Measurements from ENCODE around the gene EFR3B.
"Not testable (repeated sequence)": the region's sequence is repeated elsewhere in the genome, so short reads cannot be mapped to it uniquely, and the experiment has no call there.

EFR3B gene

DNA sequence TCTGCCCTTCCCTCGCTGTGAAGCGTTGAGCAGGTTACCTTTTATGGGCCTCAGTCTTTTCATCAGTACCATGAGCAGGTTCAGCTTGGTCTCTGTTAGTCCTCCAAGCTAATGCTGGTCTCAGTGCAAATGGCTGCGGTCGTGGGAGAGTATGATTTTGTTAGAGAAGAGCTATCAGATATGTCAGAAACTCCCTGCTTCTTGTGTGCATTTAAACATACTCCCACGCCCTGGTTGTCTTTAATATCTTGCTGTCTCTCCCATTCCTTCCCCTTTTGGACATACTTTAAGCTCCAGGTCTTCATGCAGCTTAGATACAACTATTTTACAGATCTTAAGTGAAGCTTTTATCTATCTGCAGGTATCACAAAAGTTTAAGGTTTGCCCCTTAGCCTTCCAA lies 62.9 kb downstream of the EFR3B start:
- in situ Hi-C loops (cut with MboI; ENCODE audit: low sequenced_read_pairs): no loop called here

DNA sequence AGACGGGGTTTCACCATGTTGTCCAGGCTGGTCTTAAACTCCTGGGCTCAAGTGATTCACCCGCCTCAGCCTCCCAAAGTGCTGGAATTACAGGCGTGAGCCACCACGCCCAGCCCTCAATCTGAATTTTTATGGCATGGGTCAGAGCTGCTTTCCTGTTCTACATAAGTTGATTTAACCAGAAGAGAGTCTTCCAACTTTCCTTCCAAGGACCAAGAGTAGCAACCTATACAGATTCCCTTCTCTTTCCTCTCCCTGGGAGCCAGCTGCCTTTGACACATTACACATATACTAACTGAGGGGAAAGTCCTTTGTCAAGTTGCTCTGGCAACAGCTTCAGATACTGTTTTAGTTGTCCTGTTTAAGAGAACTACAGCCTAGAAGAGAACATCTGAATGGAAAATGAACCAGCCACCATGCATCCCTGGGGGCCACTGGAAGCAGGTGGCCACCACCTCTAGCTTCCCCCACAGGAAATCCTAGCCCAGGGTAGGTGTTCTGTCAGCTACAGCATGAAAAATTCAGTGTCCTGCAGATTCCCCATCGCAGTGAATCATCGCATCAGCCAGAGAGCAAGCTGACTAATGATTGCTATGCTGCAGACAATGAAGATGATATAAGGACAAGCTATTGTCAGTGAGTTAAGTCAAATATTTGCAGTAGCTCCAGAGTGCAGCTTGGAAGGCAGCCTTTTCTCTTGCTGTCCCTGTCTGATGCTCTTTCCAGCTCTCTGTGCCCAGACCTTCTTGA lies 63.6 kb downstream of the EFR3B start:
- in situ Hi-C loops (cut with MboI; ENCODE audit: low sequenced_read_pairs): no loop called here

DNA sequence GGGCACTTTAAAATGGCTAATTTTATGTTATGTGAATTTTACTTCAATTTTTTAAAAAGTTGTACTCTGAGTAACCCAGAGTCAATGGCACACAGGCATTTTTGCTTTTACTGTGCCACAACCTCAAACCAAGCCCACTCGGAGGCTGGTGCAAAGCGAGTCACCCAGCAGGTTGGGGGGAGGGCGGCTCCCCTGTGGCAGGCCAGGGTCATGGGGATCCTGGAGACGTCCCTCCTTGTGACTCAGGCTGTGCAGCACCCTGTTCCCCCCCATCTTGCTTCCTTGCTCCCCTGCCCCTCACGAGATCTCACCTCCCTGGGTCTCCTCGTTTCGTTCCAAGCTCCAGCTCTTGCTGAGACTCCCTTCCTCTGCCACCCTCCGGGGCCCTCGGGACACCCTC lies 67.9 kb downstream of the EFR3B start:
- in situ Hi-C loops (cut with MboI; ENCODE audit: low sequenced_read_pairs): no loop called here

DNA sequence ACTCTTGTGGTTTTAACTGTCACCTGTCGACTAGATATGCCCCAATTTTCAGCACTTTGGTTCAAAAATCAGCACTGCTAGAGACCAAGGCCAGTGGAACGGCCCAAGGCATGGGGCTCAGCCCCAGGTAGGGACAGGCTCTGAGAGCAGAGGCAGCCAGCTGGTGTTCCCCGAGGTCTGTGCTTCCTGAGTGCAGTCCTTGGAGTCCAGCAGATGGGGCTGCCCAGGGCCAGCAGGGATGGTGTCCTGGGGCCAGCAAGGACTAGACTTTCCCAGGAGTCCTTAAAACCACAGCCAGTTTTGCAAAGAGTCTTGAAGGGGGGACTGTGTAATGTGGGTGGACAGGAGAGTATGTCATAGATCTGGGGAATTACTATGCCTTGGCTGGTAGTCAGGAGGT lies 70.2 kb downstream of the EFR3B start:
- in situ Hi-C loops (cut with MboI; ENCODE audit: low sequenced_read_pairs): no loop called here

DNA sequence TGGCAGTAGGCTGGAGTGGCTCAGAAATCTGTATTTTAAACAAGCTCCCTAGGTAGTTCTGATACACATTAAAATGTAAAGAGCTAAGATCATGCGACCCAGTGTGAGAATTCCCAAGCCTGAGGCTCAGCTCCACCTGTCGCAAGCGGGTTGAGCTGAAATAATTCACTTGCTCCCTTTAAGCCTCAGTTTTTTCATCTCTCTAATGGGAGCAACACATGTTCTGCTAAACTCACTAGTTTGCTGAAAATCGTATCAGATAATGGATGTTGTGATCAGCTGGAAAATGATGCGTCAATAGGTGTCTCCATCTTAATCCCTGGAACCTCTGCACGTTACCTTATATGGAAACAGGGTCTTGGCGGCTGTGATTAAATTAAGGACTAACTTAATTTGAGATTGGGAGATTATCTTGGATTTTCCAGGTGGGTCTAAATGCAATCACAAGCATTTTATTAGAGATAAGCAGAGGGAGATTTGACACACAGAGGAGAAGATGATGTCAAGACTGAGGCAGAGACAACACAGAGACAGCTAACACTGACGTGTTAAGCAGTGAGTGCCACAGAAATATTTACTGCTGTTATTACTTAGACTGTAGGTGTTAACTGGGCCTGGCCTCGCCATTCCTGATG lies 73.5 kb downstream of the EFR3B start:
- in situ Hi-C loops (cut with MboI; ENCODE audit: low sequenced_read_pairs): no loop called here

DNA sequence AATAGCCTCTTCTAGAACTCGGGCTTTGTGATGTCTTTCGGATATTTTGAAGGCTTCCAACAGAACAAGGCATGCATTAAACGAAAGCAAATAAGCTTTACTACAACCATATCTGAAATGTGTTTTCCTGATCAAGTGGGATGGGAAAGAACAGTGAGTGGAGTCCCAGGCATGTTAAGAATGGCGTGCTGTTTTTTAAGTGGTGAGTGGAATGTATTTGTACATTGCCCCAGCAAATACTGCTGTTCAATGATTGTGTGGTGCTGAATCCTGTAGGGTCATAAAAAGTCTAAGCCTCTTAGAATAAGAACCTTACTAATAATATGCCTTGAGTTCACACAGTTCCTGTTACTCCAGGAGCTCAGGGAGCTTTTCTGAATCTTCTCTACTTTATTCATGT lies 74.0 kb downstream of the EFR3B start:
- in situ Hi-C loops (cut with MboI; ENCODE audit: low sequenced_read_pairs): no loop called here

DNA sequence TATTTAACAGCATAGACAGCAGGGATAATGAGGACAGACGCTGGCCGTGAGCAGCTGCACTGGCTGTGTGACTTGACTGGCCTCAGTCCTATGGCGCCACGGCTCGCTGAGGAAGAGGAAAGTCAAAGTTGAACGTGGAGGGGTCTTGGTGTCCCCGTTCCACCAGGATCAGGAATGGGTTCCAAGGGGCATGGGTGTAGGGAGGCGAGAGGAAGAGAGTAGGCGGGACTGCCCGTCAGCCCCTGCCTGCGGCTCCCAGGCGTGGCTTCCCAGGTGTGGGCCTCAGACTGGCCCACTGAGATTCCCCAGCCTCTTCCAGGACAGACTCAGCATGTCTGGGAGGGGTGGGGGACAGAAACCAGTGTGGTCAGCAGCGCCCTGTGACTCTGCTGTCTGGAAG lies 75.1 kb downstream of the EFR3B start:
- in situ Hi-C loops (cut with MboI; ENCODE audit: low sequenced_read_pairs): no loop called here

DNA sequence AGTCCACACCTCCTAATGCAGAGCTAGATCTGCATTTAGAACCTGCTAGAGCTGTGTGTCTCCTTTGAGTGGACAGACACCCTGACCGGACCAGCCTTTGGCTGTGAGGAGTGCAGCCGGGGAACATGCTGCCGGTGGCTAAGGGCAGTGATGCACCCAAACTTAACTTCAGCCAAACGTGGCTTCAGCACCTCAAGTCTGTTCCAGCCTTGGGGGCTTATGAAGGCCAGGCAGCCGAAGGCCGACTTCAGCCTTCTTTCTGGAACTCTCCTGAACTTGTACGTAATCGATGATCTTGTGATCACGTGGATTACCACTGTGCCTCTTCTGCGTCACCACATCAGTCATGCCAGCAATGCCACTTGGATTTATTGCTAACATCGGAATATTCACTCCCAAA lies 77.4 kb downstream of the EFR3B start:
- in situ Hi-C loops (cut with MboI; ENCODE audit: low sequenced_read_pairs): no loop called here

DNA sequence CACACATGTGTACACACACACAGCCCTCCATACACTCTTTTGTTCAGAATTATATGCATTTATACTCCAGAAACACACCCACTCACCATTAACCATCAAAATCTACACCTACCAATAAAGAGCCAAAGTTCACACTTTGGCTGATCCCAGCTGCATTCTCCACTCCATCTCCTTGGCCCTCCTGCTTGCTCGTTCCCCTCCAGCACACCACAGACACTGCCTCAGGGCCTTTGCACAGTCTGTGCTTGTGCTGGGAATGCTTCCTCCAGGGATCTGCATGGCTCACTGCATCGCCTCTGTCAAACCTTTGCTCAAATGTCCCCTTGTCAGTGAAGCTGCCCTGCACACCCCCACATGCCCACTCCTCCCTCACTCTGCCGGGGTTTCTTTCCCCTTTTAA lies 80.5 kb downstream of the EFR3B start:
- in situ Hi-C loops (cut with MboI; ENCODE audit: low sequenced_read_pairs): no loop called here

DNA sequence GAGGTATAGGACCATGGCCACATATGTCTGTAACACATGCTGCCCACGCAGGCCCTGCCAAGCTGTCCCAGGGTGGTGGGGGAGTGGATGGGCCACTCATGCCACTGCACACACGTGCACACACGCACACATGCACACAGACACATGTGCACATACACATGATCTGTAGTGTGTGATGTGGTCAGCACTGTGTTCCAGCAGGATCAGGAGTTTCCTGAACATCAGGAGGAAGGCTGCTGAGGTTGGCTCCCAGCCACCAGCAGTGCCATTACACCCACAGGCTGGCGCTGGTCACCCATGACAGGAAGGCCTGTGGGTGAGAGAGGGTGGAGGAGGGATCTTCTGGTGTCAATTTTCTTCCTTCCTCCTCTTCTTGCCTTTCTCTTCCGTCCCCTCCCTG lies 81.8 kb downstream of the EFR3B start:
- in situ Hi-C loops (cut with MboI; ENCODE audit: low sequenced_read_pairs): no loop called here

DNA sequence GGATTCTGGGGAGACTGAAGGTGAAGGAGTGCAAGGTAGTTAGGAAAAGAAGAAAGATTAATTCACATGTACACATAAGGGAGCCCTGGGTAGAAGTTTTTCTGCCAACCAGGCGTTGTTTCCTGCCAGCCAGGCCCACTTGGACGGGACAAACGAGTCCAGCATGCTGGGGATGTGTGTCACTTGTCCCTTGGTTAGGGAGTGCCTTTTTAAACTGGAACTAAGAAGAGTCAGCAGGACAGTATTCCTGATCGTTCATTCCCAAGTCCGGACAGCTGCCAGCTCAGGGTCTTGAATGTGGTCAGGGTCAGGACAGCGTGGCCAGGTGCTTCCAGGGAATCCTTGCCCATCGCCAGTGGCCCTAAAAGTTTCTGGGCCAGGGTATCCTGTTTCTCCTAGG lies 83.3 kb downstream of the EFR3B start:
- in situ Hi-C loops (cut with MboI; ENCODE audit: low sequenced_read_pairs): no loop called here

DNA sequence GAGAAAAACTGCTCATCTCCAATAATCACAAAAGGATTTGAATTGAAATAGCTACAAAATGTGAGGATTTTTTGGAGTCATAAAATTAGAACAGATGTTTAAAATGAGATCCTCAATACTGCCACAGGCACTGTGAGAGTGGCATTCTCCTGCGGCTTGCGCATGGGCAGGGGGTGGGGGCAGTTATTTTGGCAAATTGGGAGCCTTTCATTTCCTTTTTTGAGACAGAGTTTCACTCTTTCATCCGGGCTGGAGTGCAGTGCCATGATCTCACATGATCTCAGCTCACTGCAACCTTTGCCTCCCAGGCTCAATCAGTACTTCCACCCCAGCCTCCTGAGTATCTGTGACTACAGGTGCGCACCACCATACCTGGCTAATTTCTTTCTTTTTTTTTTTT lies 84.1 kb downstream of the EFR3B start:
- in situ Hi-C loops (cut with MboI; ENCODE audit: low sequenced_read_pairs): no loop called here

DNA sequence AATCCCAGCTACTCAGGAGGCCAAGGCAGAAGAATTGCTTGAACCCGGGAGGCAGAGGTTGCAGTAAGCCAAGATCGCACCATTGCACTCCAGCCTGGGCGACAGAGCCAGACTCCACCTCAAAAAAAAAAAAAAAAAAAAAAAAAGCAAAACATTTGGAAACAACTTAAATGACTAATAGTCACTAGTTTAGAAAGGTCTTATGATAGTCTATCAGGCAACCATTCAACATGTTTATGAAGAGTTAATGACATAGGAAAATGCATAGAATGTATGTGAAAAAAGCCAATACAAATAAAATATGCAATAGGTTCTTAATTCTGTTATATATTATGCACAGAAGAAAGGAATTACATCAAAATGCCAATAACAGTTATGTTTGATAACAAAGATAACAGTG lies 85.2 kb downstream of the EFR3B start:
- in situ Hi-C loops (cut with MboI; ENCODE audit: low sequenced_read_pairs): not testable (repeated sequence)

DNA sequence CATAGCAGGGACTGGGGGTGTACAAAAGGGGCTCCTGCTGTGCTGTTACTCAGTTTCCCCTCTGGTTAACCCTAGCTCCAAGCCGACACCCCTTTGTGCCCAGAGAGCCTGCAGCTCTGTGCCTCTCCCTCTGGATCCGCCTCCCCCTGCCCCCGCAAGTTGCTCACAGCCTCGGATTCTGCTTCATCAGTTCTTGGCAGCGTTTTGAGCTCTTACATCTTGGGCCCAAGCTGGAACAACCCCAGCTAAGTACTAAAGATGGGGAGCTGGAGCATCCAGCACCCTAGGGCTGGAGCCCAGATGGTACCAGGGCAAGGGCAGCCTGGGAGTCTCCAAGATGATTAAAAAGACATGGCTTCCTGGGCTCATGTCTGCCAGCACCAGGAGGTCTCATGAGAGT lies 85.8 kb downstream of the EFR3B start:
- in situ Hi-C loops (cut with MboI; ENCODE audit: low sequenced_read_pairs): no loop called here

DNA sequence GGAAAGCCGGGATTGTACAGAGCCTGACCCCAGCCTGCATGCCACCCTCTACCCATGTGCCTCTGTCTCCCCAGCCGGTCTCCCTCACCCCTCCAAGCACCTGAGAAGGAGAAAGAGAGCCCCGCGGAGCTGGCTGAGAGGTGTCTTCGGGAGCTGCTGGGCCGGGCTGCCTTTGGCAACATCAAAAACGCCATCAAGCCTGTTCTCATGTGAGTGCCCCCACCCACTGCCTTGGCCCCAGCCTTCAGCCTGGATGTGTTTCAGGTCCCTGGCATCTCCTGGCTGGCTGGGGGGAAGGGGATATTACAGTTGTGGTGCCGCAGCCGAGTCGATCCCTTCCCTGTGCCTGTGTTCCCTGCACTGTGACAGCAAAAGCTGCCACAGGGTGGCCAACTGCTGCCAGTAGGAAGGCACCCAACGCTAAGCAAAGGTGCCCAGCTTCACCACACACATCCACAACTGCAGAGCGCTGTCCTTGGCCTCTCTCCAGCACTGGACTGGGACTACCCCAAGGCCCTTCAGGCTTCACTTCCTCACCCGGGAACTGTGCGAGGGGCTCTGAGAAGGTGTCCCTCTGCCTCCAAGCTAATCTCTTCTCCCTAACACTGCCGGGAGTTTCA lies 88.1 kb downstream of the EFR3B start:
- in situ Hi-C loops (cut with MboI; ENCODE audit: low sequenced_read_pairs): no loop called here

DNA sequence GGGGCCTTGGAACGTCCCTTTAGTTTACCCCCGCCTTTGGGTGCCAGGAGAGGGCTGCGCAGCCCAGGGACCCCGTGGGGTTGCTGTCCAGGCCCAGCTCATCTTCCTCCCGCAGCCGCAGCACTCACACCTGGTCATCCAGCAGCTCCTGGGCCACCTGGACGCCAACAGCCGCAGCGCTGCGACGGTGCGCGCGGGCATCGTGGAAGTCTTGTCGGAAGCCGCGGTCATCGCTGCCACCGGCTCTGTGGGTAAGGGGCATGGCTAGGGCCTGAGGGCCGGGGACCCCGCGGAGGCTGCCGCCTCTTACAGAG lies 89.3 kb downstream of the EFR3B start:
- in situ Hi-C loops (cut with MboI; ENCODE audit: low sequenced_read_pairs): no loop called here

DNA sequence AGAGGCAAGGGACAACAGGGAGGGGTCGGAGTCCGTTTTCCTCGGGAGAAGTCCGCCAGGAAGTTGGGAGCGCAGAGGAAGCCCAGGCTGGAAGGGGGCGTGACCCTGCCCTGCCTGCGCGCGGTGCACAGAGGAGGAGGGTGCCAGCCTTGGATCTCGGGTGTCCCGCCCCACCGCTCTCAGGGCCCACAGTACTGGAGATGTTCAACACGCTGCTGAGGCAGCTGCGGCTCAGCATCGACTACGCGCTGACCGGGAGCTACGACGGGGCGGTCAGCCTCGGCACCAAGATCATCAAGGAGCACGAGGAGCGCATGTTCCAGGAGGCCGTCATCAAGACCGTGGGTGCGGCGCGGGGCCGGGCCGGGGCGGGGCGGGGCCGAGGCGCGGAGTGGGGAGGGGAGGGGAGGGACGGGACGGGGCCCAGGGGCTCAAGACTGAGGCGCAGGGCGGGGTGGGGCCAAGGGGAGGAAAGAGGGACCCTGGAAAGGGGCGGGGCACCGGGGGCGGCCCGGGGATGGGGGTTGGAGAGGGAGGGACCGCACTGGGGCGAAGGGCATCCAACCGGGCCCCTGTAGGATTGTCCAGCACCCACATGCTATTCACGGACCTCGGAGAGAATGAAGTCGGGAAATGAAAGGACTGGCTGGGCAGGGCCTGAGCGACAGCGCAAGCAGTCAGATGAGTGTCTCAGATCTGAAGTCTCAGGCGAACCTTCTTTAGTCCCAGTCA lies 89.9 kb downstream of the EFR3B start:
- in situ Hi-C loops (cut with MboI; ENCODE audit: low sequenced_read_pairs): no loop called here

DNA sequence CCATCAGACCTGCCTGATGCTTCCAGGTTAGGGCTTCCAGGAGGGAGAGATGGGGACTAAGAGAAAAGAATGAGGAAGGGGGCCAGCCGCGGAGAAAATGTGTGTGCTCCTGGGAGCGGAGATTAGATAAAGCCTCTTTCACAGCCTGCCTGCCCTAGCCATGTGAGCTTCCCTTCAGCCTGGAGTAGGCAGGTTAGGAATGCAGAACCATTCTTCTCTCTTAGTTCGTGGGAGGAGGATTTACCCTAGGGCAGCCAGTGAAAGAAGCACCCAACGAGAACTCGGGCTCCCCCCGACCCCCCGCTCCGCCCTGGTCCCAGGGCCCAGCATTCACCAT lies 90.4 kb downstream of the EFR3B start:
- in situ Hi-C loops (cut with MboI; ENCODE audit: low sequenced_read_pairs): no loop called here

DNA sequence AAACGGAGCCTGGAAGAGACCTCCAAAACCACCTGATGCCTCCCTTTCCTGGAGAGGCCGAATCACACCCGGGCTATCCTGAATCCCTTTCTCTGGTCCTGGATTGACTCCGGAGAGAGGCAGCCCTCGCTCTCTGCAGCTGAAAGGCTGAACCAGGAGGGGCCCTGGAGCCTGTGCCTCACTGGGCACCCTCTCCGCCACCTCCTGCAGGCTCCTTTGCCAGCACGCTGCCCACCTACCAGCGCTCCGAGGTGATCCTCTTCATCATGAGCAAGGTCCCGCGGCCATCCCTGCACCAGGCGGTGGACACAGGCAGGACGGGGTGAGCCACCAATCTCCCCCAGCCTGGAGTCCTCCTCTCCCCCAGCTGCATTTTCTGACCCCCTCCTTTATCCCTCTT lies 90.8 kb downstream of the EFR3B start:
- in situ Hi-C loops (cut with MboI; ENCODE audit: low sequenced_read_pairs): no loop called here

DNA sequence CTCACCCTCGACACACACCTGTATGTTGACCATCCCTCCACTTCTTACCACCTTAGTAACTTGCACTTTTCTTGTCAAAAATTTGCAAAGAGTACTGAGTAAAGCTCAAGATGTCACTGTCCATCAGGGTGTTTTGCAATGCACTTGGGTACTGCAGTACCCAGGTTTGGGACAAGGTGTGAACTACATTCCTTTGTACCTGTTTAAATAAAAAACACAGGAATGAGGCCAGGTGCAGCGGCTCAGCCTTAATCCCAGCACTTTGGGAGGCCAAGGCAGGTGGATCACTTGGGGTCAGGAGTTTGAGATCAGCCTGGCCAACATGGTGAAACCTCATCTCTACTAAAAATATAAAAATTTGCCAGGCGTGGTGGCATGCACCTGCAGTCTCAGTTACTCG lies 98.7 kb downstream of the EFR3B start:
- in situ Hi-C loops (cut with MboI; ENCODE audit: low sequenced_read_pairs): not testable (repeated sequence)

DNA sequence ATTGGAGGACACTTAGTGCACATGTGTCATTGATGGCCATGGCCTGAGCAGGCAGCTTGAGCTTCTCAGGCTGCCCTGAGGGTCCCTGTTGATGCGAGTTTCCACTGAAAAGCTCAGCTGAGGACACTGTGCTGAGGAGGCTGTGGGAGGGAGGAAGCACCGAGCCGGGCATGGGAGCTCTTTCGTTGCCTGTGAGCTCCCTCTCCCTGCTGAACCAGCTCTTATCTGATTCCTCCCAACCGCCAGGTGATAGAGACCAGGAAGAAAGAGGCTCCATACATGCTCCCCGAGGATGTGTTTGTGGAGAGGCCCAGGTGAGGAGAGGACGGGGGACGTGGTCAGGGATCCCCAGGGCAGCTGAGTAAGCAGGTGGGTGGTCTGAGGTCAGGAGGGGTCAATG lies 99.2 kb downstream of the EFR3B start:
- in situ Hi-C loops (cut with MboI; ENCODE audit: low sequenced_read_pairs): no loop called here

DNA sequence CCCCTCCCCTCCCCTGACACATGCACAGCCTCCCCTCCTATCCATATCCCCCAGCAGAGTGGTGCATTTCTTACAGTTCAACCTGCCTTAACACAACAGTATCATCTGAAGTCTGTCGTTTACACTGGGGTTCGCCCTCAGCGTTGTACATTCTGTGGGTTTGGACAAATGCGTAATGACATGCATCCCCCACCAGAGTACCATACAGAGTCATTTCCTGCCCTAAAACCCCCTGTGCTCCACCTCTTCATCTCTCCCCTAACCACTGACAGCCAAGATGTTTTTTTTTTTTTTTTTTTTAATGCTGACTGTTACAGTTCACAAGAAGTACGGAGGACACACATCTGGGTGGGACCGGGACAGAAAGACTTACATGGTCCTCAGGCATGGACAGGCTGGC lies 103.9 kb downstream of the EFR3B start:
- in situ Hi-C loops (cut with MboI; ENCODE audit: low sequenced_read_pairs): no loop called here
